Measurements from ENCODE around the gene CEP85L. TPM values are rescaled to one million over a fixed set of nuclear protein-coding genes. Genes with fewer than 3 reads are reported as not detected.

CEP85L gene
- total and polyA plus RNA-seq, 8 donors, result 9.2 to 13.4 (median 12.1) TPM

- TF ChIP-seq CTCF (IDR thresholded peaks at IDR 0.05), result no peak
- Histone ChIP-seq H3K36me3 (no peaks in the 10 kb centered on the region), H3K27me3 (no peaks in the 10 kb centered on the region), H3K9me3 (no peaks in the 10 kb centered on the region), H3K4me3 (no peak overlapping the region), H3K4me1 (no peaks in the 10 kb centered on the region), H3K27ac (no peak overlapping the region)
- intact Hi-C loops (cut with DNase I), result no loop called here
- no peak for DNase-seq
- no peak for ATAC-seq
These were observed 59.5 kb downstream of the CEP85L start for GRCh38 chr6:118591897-118592296.

GRCh38 chr6:118589649-118590365 lies 61.6 kb downstream of the CEP85L start:
- Histone ChIP-seq H3K4me1 (no peaks in the 10 kb centered on the region), H3K27me3 (no peaks in the 10 kb centered on the region), H3K9me3 (no peaks in the 10 kb centered on the region), H3K4me3 (no peak overlapping the region), H3K27ac (no peak overlapping the region), H3K36me3 (no peaks in the 10 kb centered on the region)
- DNase-seq (peak in 2 of 4 donors; percentile 17 to 28), ATAC-seq (no peak)
- intact Hi-C loops (cut with DNase I), result no loop called here
- TF ChIP-seq CTCF (IDR thresholded peaks at IDR 0.05), result no peak

- Histone ChIP-seq H3K36me3 (no peaks in the 10 kb centered on the region), H3K9me3 (no peaks in the 10 kb centered on the region), H3K27ac (no peak overlapping the region), H3K4me3 (no peak overlapping the region), H3K4me1 (no peaks in the 10 kb centered on the region), H3K27me3 (no peaks in the 10 kb centered on the region)
- DNase-seq (peak in 2 of 4 donors; percentile 6 to 11), ATAC-seq (no peak)
- intact Hi-C loops (cut with DNase I), result no loop called here
- TF ChIP-seq CTCF (IDR thresholded peaks at IDR 0.05), result no peak
These were observed 62.2 kb downstream of the CEP85L start for GRCh38 chr6:118589186-118589585.

GRCh38 chr6:118588626-118589025 lies 62.8 kb downstream of the CEP85L start:
- Histone ChIP-seq H3K4me3 (no peak overlapping the region), H3K4me1 (no peaks in the 10 kb centered on the region), H3K9me3 (no peaks in the 10 kb centered on the region), H3K27ac (no peak overlapping the region), H3K27me3 (no peaks in the 10 kb centered on the region), H3K36me3 (no peaks in the 10 kb centered on the region)
- intact Hi-C loops (cut with DNase I), result no loop called here
- no peak for TF ChIP-seq CTCF (IDR thresholded peaks at IDR 0.05)
- ATAC-seq (no peak), DNase-seq (no peak)

- Histone ChIP-seq H3K9me3 (no peaks in the 10 kb centered on the region), H3K36me3 (no peaks in the 10 kb centered on the region), H3K4me3 (no peak overlapping the region), H3K27me3 (no peaks in the 10 kb centered on the region), H3K4me1 (peaks cover 3 to 7% of the 10 kb centered on the region in 2 donors), H3K27ac (no peak overlapping the region)
- no peak for TF ChIP-seq CTCF (IDR thresholded peaks at IDR 0.05)
- intact Hi-C loops (cut with DNase I), result no loop called here
- ATAC-seq (no peak), DNase-seq (no peak)
These were observed 64.5 kb downstream of the CEP85L start for GRCh38 chr6:118586746-118587485.

Measured in left lung (tissue), 10 donors.